ENCODE results near the gene BACE1. TPM values are rescaled to one million over a fixed set of nuclear protein-coding genes. Genes with fewer than 3 reads are reported as not detected.

The BACE1 gene
- total RNA-seq, 1 donor from 2014 or later, result 8.7 TPM

GRCh38 chr11:117319214-117319840 lies 3.3 kb upstream of the BACE1 start:
- DNase-seq (ENCODE audit: low read depth), result no peak
- TF ChIP-seq, protein P1, sequence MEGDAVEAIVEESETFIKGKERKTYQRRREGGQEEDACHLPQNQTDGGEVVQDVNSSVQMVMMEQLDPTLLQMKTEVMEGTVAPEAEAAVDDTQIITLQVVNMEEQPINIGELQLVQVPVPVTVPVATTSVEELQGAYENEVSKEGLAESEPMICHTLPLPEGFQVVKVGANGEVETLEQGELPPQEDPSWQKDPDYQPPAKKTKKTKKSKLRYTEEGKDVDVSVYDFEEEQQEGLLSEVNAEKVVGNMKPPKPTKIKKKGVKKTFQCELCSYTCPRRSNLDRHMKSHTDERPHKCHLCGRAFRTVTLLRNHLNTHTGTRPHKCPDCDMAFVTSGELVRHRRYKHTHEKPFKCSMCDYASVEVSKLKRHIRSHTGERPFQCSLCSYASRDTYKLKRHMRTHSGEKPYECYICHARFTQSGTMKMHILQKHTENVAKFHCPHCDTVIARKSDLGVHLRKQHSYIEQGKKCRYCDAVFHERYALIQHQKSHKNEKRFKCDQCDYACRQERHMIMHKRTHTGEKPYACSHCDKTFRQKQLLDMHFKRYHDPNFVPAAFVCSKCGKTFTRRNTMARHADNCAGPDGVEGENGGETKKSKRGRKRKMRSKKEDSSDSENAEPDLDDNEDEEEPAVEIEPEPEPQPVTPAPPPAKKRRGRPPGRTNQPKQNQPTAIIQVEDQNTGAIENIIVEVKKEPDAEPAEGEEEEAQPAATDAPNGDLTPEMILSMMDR (conservative IDR thresholded peaks at IDR 0.05; ENCODE audit: low read depth, low read length), result no peak
- H3K4me3 ChIP-seq (ENCODE audit: low read depth, low read length), result no peak overlapping the region

DNA sequence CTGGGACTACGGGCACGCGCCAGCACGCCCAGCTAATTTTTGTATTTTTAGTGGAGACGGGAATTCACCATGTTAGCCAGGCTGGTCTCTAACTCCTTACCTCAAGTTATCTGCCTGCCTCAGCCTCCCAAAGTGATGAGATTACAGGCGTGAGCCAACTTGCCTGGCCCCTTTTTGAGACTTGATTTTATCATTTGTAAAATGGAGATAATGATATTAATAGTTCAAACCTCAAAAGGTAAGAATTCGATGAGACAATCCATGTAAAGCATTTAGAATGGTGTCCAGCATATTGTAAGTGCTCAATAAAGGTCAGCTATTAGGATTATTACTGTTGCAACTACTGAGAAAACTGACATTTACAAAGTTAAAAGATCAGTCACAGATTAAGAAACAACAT lies 2.7 kb upstream of the BACE1 start:
- TF ChIP-seq, protein P1 (conservative IDR thresholded peaks at IDR 0.05; ENCODE audit: low read depth, low read length), result no peak
- DNase-seq (ENCODE audit: low read depth), result no peak

DNA sequence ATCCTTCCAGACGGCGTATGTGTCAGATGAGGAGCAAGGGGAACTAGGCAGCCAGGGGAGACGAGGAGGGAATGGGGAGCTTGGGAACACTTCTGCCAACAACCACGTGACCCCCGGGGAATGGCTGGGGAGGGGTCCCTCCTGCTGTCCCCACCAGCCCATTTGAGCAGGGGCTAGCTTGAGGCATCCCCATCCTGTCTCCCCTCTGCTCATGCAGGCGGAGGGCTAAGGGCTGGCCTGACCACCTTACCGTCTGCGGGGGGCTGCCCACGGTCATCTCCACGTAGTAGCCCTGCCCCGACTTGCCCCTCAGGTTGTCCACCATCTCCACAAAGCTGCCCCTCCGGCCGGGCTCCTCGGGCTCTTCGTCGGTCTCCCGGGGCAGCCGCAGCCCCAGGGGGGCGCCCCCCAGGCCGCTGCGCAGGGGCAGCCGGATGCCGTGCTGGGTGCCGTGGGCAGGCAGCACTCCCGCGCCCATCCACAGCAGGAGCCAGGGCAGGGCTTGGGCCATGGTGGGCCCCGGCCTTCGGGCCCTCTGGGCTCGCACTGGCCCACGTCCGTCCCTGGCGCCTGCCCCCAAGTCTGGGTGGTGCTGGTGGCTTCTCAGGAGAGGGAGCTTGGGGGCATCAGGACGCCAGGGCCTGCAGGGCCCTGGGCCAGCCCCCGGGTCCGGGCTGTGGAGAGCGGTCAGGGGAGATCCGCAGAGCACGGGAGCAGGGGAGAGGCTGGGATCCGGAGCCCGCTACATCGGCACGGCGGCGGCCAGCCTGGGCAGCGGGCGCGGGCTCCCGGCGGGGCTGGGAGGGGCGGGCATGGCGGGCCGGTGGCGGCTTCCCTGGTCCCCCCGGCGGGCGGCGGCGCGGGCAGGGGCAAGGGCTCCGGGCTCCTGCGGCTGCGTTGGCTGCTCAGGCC lies 515 bp downstream of the BACE1 start:
- TF ChIP-seq, protein P1 (conservative IDR thresholded peaks at IDR 0.05; ENCODE audit: low read depth, low read length), result no peak
- DNase-seq (ENCODE audit: low read depth), result no peak
- peak overlapping the region; percentile 93 for H3K4me3 ChIP-seq (ENCODE audit: low read depth, low read length)

More for the DNA sequence above, 2.7 kb upstream of the BACE1 start:
- H3K4me3 ChIP-seq (ENCODE audit: low read depth, low read length), result no peak overlapping the region

DNA sequence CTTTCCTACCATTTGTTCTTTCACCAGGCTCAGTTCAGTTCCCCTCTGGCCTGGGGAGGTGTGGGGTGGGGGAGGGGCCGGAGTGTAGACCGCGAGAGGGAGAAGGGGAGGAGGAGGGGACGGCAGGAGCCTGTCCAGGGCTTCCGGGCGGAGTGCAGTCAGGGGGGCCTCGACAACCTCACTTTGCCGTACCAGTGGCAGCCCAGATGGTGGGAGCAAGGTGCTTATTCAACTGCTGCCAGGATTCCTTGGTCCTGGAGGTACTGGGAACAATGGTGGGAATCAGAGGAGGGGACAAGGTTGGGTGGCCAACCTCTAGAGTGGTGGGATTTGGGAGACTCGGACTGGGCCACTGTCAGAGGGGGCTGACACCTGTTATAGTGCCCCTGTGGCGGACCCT lies 1.2 kb downstream of the BACE1 start:
- peak overlapping the region; percentile 93 for H3K4me3 ChIP-seq (ENCODE audit: low read depth, low read length)
- DNase-seq (ENCODE audit: low read depth), result no peak
- TF ChIP-seq, protein P1 (conservative IDR thresholded peaks at IDR 0.05; ENCODE audit: low read depth, low read length), result no peak

DNA sequence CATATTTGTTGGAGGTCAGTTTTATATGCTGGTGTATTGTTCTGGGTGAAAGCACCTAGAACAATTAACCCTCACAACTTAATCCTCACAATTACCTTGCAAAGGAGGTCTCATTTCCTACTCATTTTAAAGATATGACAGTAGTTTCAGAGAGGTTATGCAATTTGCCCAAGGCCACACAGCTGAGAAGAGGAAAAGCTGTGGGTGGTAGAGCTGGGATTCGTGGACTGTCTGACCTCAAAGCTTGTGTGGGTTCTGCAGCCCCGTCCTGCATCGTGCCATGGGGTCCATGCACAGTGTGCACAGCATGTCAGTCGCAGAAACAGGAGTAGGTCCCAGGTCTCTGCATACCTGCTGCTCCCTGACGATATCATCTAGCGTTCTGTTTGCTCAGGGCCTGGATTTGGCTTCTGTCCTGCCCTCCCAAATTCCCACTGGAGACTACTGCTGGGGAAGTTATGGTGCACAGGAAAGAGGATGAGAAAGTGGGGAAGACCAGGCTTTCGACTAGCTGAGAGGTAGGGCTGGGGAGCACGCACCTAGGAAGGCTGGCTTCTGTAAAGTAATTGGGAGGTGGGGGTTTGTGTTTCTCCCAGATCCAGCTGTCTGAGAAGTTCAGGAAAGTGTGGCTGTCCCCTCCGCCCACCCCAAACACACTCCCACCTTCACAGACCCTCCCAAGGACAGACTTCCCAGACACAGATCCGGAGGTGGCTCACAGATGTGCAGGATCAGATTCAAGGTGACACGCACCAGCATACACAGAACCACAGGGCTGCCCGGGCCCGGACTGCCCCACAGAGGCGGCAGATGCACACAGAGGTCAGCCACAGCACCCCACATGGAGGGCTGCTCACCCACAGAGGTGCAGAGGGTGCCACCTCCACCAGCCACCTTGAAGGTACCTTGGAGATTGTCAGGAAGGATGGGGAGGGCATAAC lies 2.0 kb downstream of the BACE1 start:
- TF ChIP-seq, protein P1 (conservative IDR thresholded peaks at IDR 0.05; ENCODE audit: low read depth, low read length), result no peak
- peak overlapping the region; percentile 93 for H3K4me3 ChIP-seq (ENCODE audit: low read depth, low read length)
- DNase-seq (ENCODE audit: low read depth), result no peak

- no peak overlapping the region for H3K4me3 ChIP-seq (ENCODE audit: low read depth, low read length)
- no peak for DNase-seq (ENCODE audit: low read depth)
- TF ChIP-seq, protein P1 (conservative IDR thresholded peaks at IDR 0.05; ENCODE audit: low read depth, low read length), result no peak
Measured at GRCh38 chr11:117313091-117313490, 3.0 kb downstream of the BACE1 start.

All from epithelial cell of proximal tubule (primary cell).